Measurements from ENCODE around the gene IL20RA.

GRCh38 chr6:137025786-137026730 is 18.7 kb downstream of the IL20RA start:
- TF ChIP-seq EP300 (IDR thresholded peaks at IDR 0.05) (no peak), CTCF (IDR thresholded peaks at IDR 0.05) (no peak)

Data from ovary (tissue), 3 donors.